ENCODE measurements around the gene HPN. TPM values are rescaled to one million over a fixed set of nuclear protein-coding genes. Genes with fewer than 3 reads are reported as not detected.

The HPN gene
- total RNA-seq, 2 donors from 2014 or later = 0.27 to 1.0 TPM

DNA sequence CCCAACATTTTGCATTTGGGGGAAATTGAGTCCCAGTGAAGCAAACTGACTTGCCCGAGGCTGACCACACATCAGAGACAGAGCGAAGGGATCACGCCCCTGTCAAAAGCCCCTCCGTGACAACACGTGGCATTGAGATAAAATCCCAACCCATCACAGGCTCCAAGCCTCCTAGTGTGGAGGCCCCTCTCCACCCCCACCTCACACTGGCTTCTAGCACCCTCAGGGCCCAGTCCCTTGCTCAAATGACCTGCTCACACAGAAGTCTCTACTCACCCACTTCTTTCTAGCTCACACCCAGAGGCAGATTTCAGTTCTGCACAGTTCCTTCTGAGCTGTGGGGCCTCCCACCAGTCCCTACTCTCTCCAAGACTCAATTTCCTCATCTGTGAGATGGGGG, 10.3 kb downstream of the HPN start:
- no peaks in the 10 kb centered on the region for H3K27me3 ChIP-seq
- no peaks in the 10 kb centered on the region for H3K4me1 ChIP-seq
- intact Hi-C loops (cut with DNase I) = no loop called here
- no peak overlapping the region for H3K4me3 ChIP-seq
- H3K9ac ChIP-seq (ENCODE audit: low read depth in 2 of 2, low read length in 2 of 2) = no peak overlapping the region
- H3K36me3 ChIP-seq = no peaks in the 10 kb centered on the region
- no peak for DNase-seq
- TF ChIP-seq, protein P1, sequence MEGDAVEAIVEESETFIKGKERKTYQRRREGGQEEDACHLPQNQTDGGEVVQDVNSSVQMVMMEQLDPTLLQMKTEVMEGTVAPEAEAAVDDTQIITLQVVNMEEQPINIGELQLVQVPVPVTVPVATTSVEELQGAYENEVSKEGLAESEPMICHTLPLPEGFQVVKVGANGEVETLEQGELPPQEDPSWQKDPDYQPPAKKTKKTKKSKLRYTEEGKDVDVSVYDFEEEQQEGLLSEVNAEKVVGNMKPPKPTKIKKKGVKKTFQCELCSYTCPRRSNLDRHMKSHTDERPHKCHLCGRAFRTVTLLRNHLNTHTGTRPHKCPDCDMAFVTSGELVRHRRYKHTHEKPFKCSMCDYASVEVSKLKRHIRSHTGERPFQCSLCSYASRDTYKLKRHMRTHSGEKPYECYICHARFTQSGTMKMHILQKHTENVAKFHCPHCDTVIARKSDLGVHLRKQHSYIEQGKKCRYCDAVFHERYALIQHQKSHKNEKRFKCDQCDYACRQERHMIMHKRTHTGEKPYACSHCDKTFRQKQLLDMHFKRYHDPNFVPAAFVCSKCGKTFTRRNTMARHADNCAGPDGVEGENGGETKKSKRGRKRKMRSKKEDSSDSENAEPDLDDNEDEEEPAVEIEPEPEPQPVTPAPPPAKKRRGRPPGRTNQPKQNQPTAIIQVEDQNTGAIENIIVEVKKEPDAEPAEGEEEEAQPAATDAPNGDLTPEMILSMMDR (IDR thresholded peaks at IDR 0.05) = no peak
- H3K27ac ChIP-seq = no peak overlapping the region
- no peaks in the 10 kb centered on the region for H3K9me3 ChIP-seq

DNA sequence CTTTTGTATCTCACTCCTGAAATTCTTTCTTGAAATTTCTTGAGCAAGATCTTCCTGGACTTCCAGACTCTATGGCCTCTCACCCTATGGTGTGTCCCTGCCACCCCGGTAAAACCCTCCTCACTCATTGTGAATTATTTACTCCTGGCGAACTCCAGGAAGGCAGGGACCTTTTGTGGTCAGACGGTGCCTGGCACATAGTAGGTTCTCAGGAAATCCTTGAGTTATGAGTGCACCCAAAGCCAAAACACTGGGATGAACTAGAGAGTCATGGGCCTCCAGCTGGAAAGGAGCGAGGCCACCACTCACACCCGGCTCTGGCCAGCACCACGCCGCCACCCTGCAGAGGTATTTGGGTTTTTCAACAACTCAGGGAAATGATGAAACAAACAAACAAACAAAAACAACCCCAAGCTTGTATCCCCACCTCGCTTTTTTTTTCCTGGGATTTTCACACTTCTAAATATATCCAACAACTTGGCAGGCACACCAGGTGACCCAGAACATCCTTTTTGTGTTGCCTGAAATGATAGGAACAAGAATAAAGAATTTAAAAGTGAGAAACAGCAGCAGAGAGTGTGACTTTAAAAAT, 11.2 kb downstream of the HPN start:
- Histone ChIP-seq H3K27me3 (no peaks in the 10 kb centered on the region), H3K4me1 (no peaks in the 10 kb centered on the region), H3K9ac (ENCODE audit: low read depth in 2 of 2, low read length in 2 of 2) (no peak overlapping the region), H3K27ac (no peak overlapping the region), H3K9me3 (no peaks in the 10 kb centered on the region), H3K4me3 (no peak overlapping the region), H3K36me3 (no peaks in the 10 kb centered on the region)
- intact Hi-C loops (cut with DNase I) = no loop called here
- TF ChIP-seq, protein P1 (IDR thresholded peaks at IDR 0.05) = no peak
- no peak for DNase-seq

DNA sequence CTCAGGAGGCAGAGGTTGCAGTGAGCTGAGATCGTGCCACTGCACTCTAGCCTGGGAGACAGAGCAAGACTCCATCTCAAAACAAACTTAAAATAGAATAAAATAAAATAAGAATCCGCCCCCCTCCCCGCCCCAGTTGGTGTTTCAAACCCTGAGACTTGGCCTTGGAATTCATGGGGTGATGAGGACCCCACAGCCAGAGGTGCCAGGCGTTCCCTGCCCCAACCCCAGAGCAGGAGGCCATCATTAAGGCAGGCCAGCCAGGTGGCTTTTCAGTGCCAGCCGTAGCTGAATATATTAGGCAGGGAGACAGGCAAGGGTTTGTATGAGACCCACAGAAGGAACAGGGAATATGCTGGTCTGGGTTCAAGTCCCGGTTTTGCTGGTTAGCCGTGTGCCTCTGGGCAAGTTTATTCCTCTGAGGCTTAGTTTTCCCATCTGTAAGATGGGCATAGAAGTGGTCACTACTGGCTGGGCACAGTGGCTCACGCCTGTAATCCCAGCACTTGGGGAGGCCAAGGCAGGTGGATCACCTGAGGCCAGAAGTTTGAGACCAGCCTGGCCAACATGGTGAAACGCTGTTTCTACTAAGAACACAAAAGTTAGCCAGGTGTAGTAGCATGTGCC, 12.3 kb downstream of the HPN start:
- no peak overlapping the region for H3K9ac ChIP-seq (ENCODE audit: low read depth in 2 of 2, low read length in 2 of 2)
- no peak for DNase-seq
- no peaks in the 10 kb centered on the region for H3K9me3 ChIP-seq
- TF ChIP-seq, protein P1 (IDR thresholded peaks at IDR 0.05) = no peak
- H3K27me3 ChIP-seq = no peaks in the 10 kb centered on the region
- no peaks in the 10 kb centered on the region for H3K4me1 ChIP-seq
- no peak overlapping the region for H3K4me3 ChIP-seq
- intact Hi-C loops (cut with DNase I) = no loop called here
- H3K27ac ChIP-seq = no peak overlapping the region
- H3K36me3 ChIP-seq = no peaks in the 10 kb centered on the region

DNA sequence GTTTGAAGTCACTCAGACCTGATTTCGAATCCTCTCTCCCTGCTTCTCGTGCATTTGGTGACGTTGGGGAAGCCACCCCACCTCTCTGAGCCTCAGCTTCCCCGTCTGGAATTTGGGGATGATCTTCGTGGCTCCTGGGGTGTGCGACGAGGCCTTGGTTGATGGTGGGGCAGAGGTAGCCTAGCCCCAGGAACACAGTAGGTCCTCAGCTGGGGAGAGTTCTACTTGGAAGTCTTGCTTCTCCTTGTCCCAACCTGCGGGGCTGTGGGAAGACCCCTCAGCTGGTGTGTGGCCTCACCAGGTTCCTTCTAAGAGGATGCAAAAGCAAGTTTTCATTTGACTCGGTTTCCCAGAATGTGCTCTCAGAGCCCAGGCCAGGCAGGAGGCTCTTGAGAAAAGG, 13.1 kb downstream of the HPN start:
- H3K9me3 ChIP-seq = no peaks in the 10 kb centered on the region
- no peak overlapping the region for H3K27ac ChIP-seq
- TF ChIP-seq, protein P1 (IDR thresholded peaks at IDR 0.05) = no peak
- H3K9ac ChIP-seq (ENCODE audit: low read depth in 2 of 2, low read length in 2 of 2) = no peak overlapping the region
- DNase-seq = no peak
- no peaks in the 10 kb centered on the region for H3K4me1 ChIP-seq
- H3K4me3 ChIP-seq = no peak overlapping the region
- H3K27me3 ChIP-seq = no peaks in the 10 kb centered on the region
- intact Hi-C loops (cut with DNase I) = no loop called here
- H3K36me3 ChIP-seq = no peaks in the 10 kb centered on the region

DNA sequence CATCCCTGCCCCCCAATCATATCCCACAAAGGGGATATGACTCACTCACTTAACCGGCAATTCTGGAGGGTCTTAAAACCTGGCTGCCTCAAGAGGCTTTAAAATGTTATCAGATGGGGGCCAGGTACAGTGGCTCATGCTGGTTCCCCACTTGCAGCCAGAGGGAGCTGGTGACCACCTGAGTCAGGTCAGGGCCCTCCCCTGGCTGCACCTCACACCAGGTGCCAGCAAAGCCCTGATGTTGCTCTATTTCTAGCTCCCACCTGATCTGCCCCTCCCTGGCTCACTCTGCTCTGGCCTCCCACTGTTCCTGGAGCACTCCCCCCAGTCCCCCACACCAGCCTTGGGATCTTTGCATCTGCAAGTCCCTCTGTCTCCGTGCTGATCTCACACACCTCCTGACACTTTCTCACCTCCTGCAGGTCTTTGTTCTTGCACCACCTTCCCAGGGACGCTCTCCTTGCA, 14.2 kb downstream of the HPN start:
- no peak for DNase-seq
- Histone ChIP-seq H3K9me3 (no peaks in the 10 kb centered on the region), H3K4me3 (no peak overlapping the region), H3K27ac (no peak overlapping the region), H3K27me3 (no peaks in the 10 kb centered on the region), H3K4me1 (no peaks in the 10 kb centered on the region), H3K9ac (ENCODE audit: low read depth in 2 of 2, low read length in 2 of 2) (no peak overlapping the region), H3K36me3 (no peaks in the 10 kb centered on the region)
- TF ChIP-seq, protein P1 (IDR thresholded peaks at IDR 0.05) = no peak
- intact Hi-C loops (cut with DNase I) = no loop called here
